ENCODE data around the gene PPP1R37.

GRCh38 chr19:45137179-45137761 lies 44.3 kb downstream of the PPP1R37 start:
- no peak for TF ChIP-seq CTCF (IDR thresholded peaks at IDR 0.05)
- no peak for TF ChIP-seq POLR2A (IDR thresholded peaks at IDR 0.05)
- TF ChIP-seq EP300 (IDR thresholded peaks at IDR 0.05): no peak

Data from tibial nerve (tissue), 4 donors.